HFF-Myc (cell line): Measurements from ENCODE around the gene SIRT5.

Experiments used
- DNase-seq: peaks from one replicate; pipeline ENCODE4 v3.0.0-alpha.2; 2011; ENCODE audit warnings: low read depth; ENCODE audit errors: extremely low read depth
- H3K4me3 ChIP-seq: replicated peaks from 2 replicates; pipeline ENCODE4 v1.5.1; 2011; ENCODE audit warnings: low read depth, mild to moderate bottlenecking, control low read depth, low read length
- TF ChIP-seq, protein P1 (sequence below): IDR thresholded peaks from 2 replicates; pipeline ENCODE4 v1.5.1; 2012; ENCODE audit warnings: mild to moderate bottlenecking, low read depth, low read length, control low read depth; ENCODE audit errors: missing control alignments

SIRT5 gene

GRCh38 chr6:13624871-13625288, 50.5 kb downstream of the SIRT5 start:
- peak; percentile 40 for DNase-seq

DNA sequence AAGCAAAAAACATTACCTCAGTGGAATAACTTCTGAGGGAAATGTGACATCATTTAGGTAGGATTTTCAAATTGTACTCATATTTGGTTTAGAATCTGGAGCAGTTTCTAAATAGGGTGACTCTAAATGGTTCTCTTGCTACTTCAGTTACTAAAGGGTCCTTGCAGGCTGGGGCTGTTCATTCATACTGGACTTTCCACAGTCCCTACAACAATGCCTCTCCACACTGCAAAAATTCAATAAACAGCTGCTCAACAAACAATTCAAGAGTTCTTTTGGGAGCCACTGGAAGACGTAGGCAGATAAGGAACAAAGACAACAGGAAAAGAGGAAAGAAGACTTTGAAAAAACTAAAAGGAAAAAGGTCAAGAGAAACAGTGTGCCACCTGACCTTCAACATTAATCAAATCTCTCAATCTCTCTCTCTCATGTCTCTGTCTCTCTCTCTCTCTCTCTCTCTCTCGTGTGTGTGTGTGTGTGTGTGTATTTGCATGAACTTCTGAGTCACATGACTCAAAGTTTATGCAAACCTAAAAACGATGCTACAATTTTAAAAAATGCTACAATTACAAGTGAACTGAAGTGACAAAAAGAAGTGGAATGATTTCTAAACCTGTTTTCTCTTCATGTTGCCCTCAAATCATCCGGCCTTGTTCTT, 55.2 kb downstream of the SIRT5 start:
- TF ChIP-seq, protein P1, sequence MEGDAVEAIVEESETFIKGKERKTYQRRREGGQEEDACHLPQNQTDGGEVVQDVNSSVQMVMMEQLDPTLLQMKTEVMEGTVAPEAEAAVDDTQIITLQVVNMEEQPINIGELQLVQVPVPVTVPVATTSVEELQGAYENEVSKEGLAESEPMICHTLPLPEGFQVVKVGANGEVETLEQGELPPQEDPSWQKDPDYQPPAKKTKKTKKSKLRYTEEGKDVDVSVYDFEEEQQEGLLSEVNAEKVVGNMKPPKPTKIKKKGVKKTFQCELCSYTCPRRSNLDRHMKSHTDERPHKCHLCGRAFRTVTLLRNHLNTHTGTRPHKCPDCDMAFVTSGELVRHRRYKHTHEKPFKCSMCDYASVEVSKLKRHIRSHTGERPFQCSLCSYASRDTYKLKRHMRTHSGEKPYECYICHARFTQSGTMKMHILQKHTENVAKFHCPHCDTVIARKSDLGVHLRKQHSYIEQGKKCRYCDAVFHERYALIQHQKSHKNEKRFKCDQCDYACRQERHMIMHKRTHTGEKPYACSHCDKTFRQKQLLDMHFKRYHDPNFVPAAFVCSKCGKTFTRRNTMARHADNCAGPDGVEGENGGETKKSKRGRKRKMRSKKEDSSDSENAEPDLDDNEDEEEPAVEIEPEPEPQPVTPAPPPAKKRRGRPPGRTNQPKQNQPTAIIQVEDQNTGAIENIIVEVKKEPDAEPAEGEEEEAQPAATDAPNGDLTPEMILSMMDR = no peak
- no peak overlapping the region for H3K4me3 ChIP-seq
- no peak for DNase-seq

More at GRCh38 chr6:13624871-13625288, 50.5 kb downstream of the SIRT5 start:
- TF ChIP-seq, protein P1 = peak; percentile 61
- H3K4me3 ChIP-seq = no peak overlapping the region

- TF ChIP-seq, protein P1 = no peak
- no peak for DNase-seq
- no peak overlapping the region for H3K4me3 ChIP-seq
These were observed 56.1 kb downstream of the SIRT5 start for GRCh38 chr6:13630499-13630898.

- no peak for DNase-seq
- H3K4me3 ChIP-seq = no peak overlapping the region
- TF ChIP-seq, protein P1 = no peak
These were observed 58.9 kb downstream of the SIRT5 start for GRCh38 chr6:13633343-13633742.

- TF ChIP-seq, protein P1 = no peak
- no peak overlapping the region for H3K4me3 ChIP-seq
- DNase-seq = no peak
These were observed 61.7 kb downstream of the SIRT5 start for GRCh38 chr6:13635948-13636658.

- no peak overlapping the region for H3K4me3 ChIP-seq
- TF ChIP-seq, protein P1 = no peak
- no peak for DNase-seq
These were observed 63.6 kb downstream of the SIRT5 start for GRCh38 chr6:13638014-13638413.
